ENCODE data around the gene GFI1.

GFI1 gene

GRCh38 chr1:92466683-92467352 is 19.9 kb downstream of the GFI1 start:
- H3K27me3 ChIP-seq (ENCODE audit: insufficient read depth, low read length, poor library complexity): no peaks in the 10 kb centered on the region
- H3K79me2 ChIP-seq (ENCODE audit: control insufficient read depth, insufficient read depth, low read length): no peaks in the 10 kb centered on the region
- no peak overlapping the region for H2BK15ac ChIP-seq (replicated peaks; ENCODE audit: low read depth)
- no peak overlapping the region for H3K18ac ChIP-seq (ENCODE audit: low read length)
- H4K8ac ChIP-seq (ENCODE audit: low read depth, low read length): no peak overlapping the region
- H3K23ac ChIP-seq (ENCODE audit: low read length): no peak overlapping the region
- H3K9ac ChIP-seq (ENCODE audit: low read length): no peak overlapping the region
- H2BK5ac ChIP-seq (ENCODE audit: low read length): no peak overlapping the region
- H3K36me3 ChIP-seq (ENCODE audit: control insufficient read depth, insufficient read depth, low read length): no peaks in the 10 kb centered on the region
- no peak overlapping the region for H4K5ac ChIP-seq (ENCODE audit: low read length)
- H3K4me1 ChIP-seq (ENCODE audit: control insufficient read depth, low read depth, low read length): no peaks in the 10 kb centered on the region
- no peak overlapping the region for H3K4ac ChIP-seq (ENCODE audit: low read depth, low read length)
- H2BK120ac ChIP-seq (ENCODE audit: low read depth, low read length): no peak overlapping the region
- H2AK5ac ChIP-seq (ENCODE audit: low read length): no peak overlapping the region
- H3K4me3 ChIP-seq (ENCODE audit: low read length): no peak overlapping the region
- DNase-seq: no peak
- no peak overlapping the region for H3K27ac ChIP-seq (ENCODE audit: low read depth, low read length)
- H3K79me1 ChIP-seq (ENCODE audit: low read length): no peaks in the 10 kb centered on the region
- H3K4me2 ChIP-seq (ENCODE audit: low read length): no peak overlapping the region
- H3K56ac ChIP-seq (ENCODE audit: low read length): no peak overlapping the region
- WGBS (ENCODE audit: extremely low coverage, insufficient coverage, low lambda C conversion rate): no CpG with 5 or more reads among the region's 1 CpG

GRCh38 chr1:92465256-92465647 is 21.5 kb downstream of the GFI1 start:
- Histone ChIP-seq H2AK5ac (ENCODE audit: low read length) (no peak overlapping the region), H3K23ac (ENCODE audit: low read length) (no peak overlapping the region), H3K27me3 (ENCODE audit: insufficient read depth, low read length, poor library complexity) (no peaks in the 10 kb centered on the region), H2BK5ac (ENCODE audit: low read length) (no peak overlapping the region), H3K9ac (ENCODE audit: low read length) (no peak overlapping the region), H3K4me3 (ENCODE audit: low read length) (no peak overlapping the region), H3K4me1 (ENCODE audit: control insufficient read depth, low read depth, low read length) (no peaks in the 10 kb centered on the region), H3K4me2 (ENCODE audit: low read length) (no peak overlapping the region), H2BK120ac (ENCODE audit: low read depth, low read length) (no peak overlapping the region), H3K79me1 (ENCODE audit: low read length) (no peaks in the 10 kb centered on the region), H2BK15ac (replicated peaks; ENCODE audit: low read depth) (no peak overlapping the region), H4K5ac (ENCODE audit: low read length) (no peak overlapping the region), H3K27ac (ENCODE audit: low read depth, low read length) (no peak overlapping the region), H3K79me2 (ENCODE audit: control insufficient read depth, insufficient read depth, low read length) (no peaks in the 10 kb centered on the region), H3K36me3 (ENCODE audit: control insufficient read depth, insufficient read depth, low read length) (no peaks in the 10 kb centered on the region), H3K4ac (ENCODE audit: low read depth, low read length) (no peak overlapping the region), H4K8ac (ENCODE audit: low read depth, low read length) (no peak overlapping the region), H3K18ac (ENCODE audit: low read length) (no peak overlapping the region), H3K56ac (ENCODE audit: low read length) (no peak overlapping the region)
- WGBS (ENCODE audit: extremely low coverage, insufficient coverage, low lambda C conversion rate): no CpG with 5 or more reads among the region's 1 CpG
- DNase-seq: no peak

DNA sequence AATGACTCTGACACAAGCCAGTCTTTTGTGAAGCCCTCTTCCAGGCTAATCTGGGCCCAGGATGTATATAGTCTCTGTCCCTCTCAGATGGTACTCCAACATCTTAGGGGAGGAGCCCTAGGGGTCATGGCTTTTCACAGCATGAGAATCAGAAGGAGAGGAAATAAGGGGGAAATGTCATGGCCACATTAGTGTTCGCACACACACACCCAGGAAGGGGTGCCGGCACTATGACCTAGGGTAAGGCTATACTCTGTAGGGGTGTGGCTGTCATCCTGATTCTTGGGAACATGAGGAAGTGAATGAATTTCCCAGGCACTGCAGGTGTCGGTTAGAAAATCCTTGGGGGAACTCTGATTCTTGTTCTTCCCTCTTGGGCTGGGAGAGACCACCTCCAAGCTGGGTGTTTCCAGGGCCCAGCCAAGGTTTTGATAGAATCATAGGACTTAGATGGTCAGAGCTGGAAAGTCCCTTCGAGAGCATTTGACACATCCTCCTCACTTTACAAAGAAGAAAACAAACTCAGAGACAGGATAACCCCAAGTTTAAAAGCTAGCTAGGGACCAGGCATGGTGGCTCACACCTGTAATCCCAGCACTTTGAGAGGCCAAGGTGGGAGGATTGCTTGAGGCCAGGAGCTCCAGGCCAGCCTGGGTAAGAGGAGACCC is 22.0 kb downstream of the GFI1 start:
- Histone ChIP-seq H3K18ac (ENCODE audit: low read length) (no peak overlapping the region), H3K79me2 (ENCODE audit: control insufficient read depth, insufficient read depth, low read length) (no peaks in the 10 kb centered on the region), H3K79me1 (ENCODE audit: low read length) (no peaks in the 10 kb centered on the region), H3K9ac (ENCODE audit: low read length) (no peak overlapping the region), H2BK120ac (ENCODE audit: low read depth, low read length) (no peak overlapping the region), H4K8ac (ENCODE audit: low read depth, low read length) (no peak overlapping the region), H4K5ac (ENCODE audit: low read length) (no peak overlapping the region), H2BK15ac (replicated peaks; ENCODE audit: low read depth) (no peak overlapping the region), H3K56ac (ENCODE audit: low read length) (no peak overlapping the region), H3K4me1 (ENCODE audit: control insufficient read depth, low read depth, low read length) (no peaks in the 10 kb centered on the region), H3K27ac (ENCODE audit: low read depth, low read length) (no peak overlapping the region), H2BK5ac (ENCODE audit: low read length) (no peak overlapping the region), H2AK5ac (ENCODE audit: low read length) (no peak overlapping the region), H3K23ac (ENCODE audit: low read length) (no peak overlapping the region), H3K4me3 (ENCODE audit: low read length) (no peak overlapping the region), H3K27me3 (ENCODE audit: insufficient read depth, low read length, poor library complexity) (no peaks in the 10 kb centered on the region), H3K36me3 (ENCODE audit: control insufficient read depth, insufficient read depth, low read length) (no peaks in the 10 kb centered on the region), H3K4me2 (ENCODE audit: low read length) (no peak overlapping the region), H3K4ac (ENCODE audit: low read depth, low read length) (no peak overlapping the region)
- WGBS (ENCODE audit: extremely low coverage, insufficient coverage, low lambda C conversion rate): no CpG with 5 or more reads among the region's 4 CpGs
- DNase-seq: no peak

DNA sequence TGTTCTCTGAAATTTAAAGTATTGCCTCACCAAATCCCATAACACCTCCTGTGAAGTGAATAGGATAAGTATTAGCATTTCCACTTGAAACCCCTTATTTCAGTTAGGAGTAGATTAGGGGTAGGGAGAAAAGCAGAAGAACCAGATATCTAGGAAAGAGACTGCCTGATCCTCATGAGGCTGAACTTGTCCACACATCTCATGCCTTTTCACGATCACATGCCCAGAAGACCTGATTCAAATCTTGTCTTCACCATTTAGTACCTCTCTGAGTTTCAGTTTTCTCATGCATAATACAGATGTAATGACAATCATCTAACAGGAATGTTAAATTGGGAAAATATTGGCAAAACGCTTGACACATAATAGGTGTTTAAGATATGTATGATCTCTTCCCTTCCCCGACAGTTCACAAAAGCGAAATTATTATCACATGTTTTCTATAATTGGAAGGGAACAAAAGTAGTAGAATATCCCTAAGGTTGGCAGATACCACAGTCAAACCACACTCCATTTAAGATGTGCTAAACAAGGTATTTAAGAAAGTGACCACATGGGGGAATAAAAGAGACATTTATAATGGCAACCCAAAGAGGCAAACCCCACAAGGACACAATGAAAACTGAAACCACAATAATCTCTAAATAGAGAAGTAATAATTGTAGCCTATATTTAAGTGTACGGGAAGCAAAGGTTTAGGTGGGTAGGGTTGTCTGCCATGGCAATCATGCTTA is 25.2 kb downstream of the GFI1 start:
- Histone ChIP-seq H4K5ac (ENCODE audit: low read length) (no peak overlapping the region), H3K4me2 (ENCODE audit: low read length) (no peak overlapping the region), H3K4ac (ENCODE audit: low read depth, low read length) (no peak overlapping the region), H3K23ac (ENCODE audit: low read length) (no peak overlapping the region), H3K9ac (ENCODE audit: low read length) (no peak overlapping the region), H3K4me1 (ENCODE audit: control insufficient read depth, low read depth, low read length) (no peaks in the 10 kb centered on the region), H2AK5ac (ENCODE audit: low read length) (no peak overlapping the region), H2BK5ac (ENCODE audit: low read length) (no peak overlapping the region), H3K79me2 (ENCODE audit: control insufficient read depth, insufficient read depth, low read length) (no peaks in the 10 kb centered on the region), H3K27ac (ENCODE audit: low read depth, low read length) (no peak overlapping the region), H3K56ac (ENCODE audit: low read length) (no peak overlapping the region), H3K4me3 (ENCODE audit: low read length) (no peak overlapping the region), H3K79me1 (ENCODE audit: low read length) (no peaks in the 10 kb centered on the region), H3K27me3 (ENCODE audit: insufficient read depth, low read length, poor library complexity) (no peaks in the 10 kb centered on the region), H2BK15ac (replicated peaks; ENCODE audit: low read depth) (no peak overlapping the region), H3K18ac (ENCODE audit: low read length) (no peak overlapping the region), H2BK120ac (ENCODE audit: low read depth, low read length) (no peak overlapping the region), H4K8ac (ENCODE audit: low read depth, low read length) (no peak overlapping the region), H3K36me3 (ENCODE audit: control insufficient read depth, insufficient read depth, low read length) (no peaks in the 10 kb centered on the region)
- WGBS (ENCODE audit: extremely low coverage, insufficient coverage, low lambda C conversion rate): no CpG with 5 or more reads among the region's 5 CpGs
- DNase-seq: no peak

DNA sequence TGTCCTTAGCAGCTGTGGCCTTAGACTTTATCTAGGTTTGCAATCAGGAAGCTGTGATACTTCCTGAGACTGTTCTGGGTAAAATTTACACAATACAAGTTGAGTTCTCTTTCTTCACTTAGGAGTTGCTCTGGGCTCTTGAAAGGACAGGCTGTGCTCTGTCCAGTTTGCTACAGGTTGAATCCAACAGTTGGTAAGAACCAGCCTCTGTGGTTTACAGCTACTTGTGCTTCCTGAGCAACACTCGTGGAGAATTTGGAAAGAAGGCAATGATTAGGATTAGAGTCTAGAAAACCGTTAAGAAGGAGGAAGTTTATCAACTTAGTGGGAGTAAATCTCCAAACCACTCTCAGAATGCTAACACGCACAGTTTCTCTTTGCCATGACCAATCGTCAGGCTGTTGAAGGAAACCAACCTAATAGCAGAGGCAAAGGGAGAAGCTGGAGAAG is 26.8 kb downstream of the GFI1 start:
- no peaks in the 10 kb centered on the region for H3K79me2 ChIP-seq (ENCODE audit: control insufficient read depth, insufficient read depth, low read length)
- no peak overlapping the region for H3K4ac ChIP-seq (ENCODE audit: low read depth, low read length)
- H3K27me3 ChIP-seq (ENCODE audit: insufficient read depth, low read length, poor library complexity): no peaks in the 10 kb centered on the region
- no peak overlapping the region for H3K9ac ChIP-seq (ENCODE audit: low read length)
- no CpG with 5 or more reads among the region's 4 CpGs for whole genome bisulfite sequencing (ENCODE audit: extremely low coverage, insufficient coverage, low lambda C conversion rate)
- no peak for DNase-seq
- H3K27ac ChIP-seq (ENCODE audit: low read depth, low read length): no peak overlapping the region
- no peak overlapping the region for H4K8ac ChIP-seq (ENCODE audit: low read depth, low read length)
- H2BK15ac ChIP-seq (replicated peaks; ENCODE audit: low read depth): no peak overlapping the region
- H2BK120ac ChIP-seq (ENCODE audit: low read depth, low read length): no peak overlapping the region
- H3K79me1 ChIP-seq (ENCODE audit: low read length): no peaks in the 10 kb centered on the region
- H3K23ac ChIP-seq (ENCODE audit: low read length): no peak overlapping the region
- no peak overlapping the region for H2AK5ac ChIP-seq (ENCODE audit: low read length)
- H3K4me1 ChIP-seq (ENCODE audit: control insufficient read depth, low read depth, low read length): no peaks in the 10 kb centered on the region
- H3K36me3 ChIP-seq (ENCODE audit: control insufficient read depth, insufficient read depth, low read length): no peaks in the 10 kb centered on the region
- H4K5ac ChIP-seq (ENCODE audit: low read length): no peak overlapping the region
- H3K4me3 ChIP-seq (ENCODE audit: low read length): no peak overlapping the region
- H3K56ac ChIP-seq (ENCODE audit: low read length): no peak overlapping the region
- H3K18ac ChIP-seq (ENCODE audit: low read length): no peak overlapping the region
- H3K4me2 ChIP-seq (ENCODE audit: low read length): no peak overlapping the region
- H2BK5ac ChIP-seq (ENCODE audit: low read length): no peak overlapping the region

Data from mesendoderm (in vitro differentiated cells).